B cell (primary cell): ENCODE results near the gene PHRF1. TPM values are rescaled to one million over a fixed set of nuclear protein-coding genes. Genes with fewer than 3 reads are reported as not detected.

Source experiments
- ATAC-seq: fragments of 200-7000 bp; cut with Tn5 transposase; one replicate; pipeline ENCODE4 v1.10.0; 2021; ENCODE audit warnings: low read depth, mild to moderate bottlenecking, moderate number of reproducible peaks, moderate library complexity
- CTCF ChIA-PET: fragments of 350-600 bp; sonication (Branson Sonifier 250); formaldehyde crosslinking; loops from one replicate; lab custom pipeline; 2021; ENCODE audit warnings: antibody characterized with exemption, inconsistent platforms; lab: Charles Lee
- POLR2A ChIA-PET: fragments of 350-600 bp; sonication (Branson Sonifier 250); formaldehyde crosslinking; loops from one replicate; lab custom pipeline; 2021; ENCODE audit warnings: antibody characterized with exemption; lab: Charles Lee
- DNase-seq: peaks from one replicate; pipeline ENCODE4 v3.0.0; 2013
- H2AFZ ChIP-seq: 2 replicates; pipeline ENCODE4 v1.6.1; 2012; ENCODE audit warnings: mild to moderate bottlenecking, low read depth, low read length; ENCODE audit not compliant: insufficient read depth, poor library complexity, severe bottlenecking
- H3K27ac ChIP-seq, 2 donors: 1 replicate in 1 of 2; 2 replicates in 1 of 2; pipeline ENCODE4 v1.5.1; 2012 to 2013; ENCODE audit warnings: low read length in 2 of 2, mild to moderate bottlenecking in 2 of 2, moderate library complexity in 1 of 2
- H3K27me3 ChIP-seq, 4 experiments: fragments of 200-600 bp in 1 of 4; sonication (generic) in 1 of 4; replicated peaks in 1 of 4; 1 replicate in 2 of 4; 2 replicates in 2 of 4; pipeline versions ENCODE4 v1.6.1 to v1.7.0; 2013 to 2016; ENCODE audit warnings: low read length in 3 of 4, mild to moderate bottlenecking in 2 of 4, mixed read lengths in 1 of 4, moderate library complexity in 1 of 4; ENCODE audit not compliant: insufficient read depth in 4 of 4, control insufficient read depth in 3 of 4; ENCODE audit errors: control extremely low read depth in 1 of 4
- H3K36me3 ChIP-seq, 2 experiments: replicated peaks in 1 of 2; 1 replicate in 1 of 2; 2 replicates in 1 of 2; pipeline versions ENCODE4 v1.6.1 to v1.7.1; 2013; ENCODE audit warnings: low read length in 1 of 2; ENCODE audit not compliant: insufficient read depth in 2 of 2, control insufficient read depth in 1 of 2; ENCODE audit errors: control extremely low read depth in 1 of 2, extremely low read depth in 1 of 2
- H3K4me1 ChIP-seq, 2 donors: fragments of 200-600 bp in 1 of 2; sonication (generic) in 1 of 2; 1 replicate in 1 of 2; 2 replicates in 1 of 2; pipeline versions ENCODE4 v1.5.1 to v1.6.1; 2013 to 2017; ENCODE audit warnings: low read length in 2 of 2; ENCODE audit not compliant: control insufficient read depth in 2 of 2, insufficient read depth in 2 of 2
- H3K4me2 ChIP-seq: replicated peaks from 2 replicates; pipeline ENCODE3; 2012; ENCODE audit warnings: mild to moderate bottlenecking, low read depth, low read length; ENCODE audit not compliant: poor library complexity, severe bottlenecking
- H3K4me3 ChIP-seq, 5 experiments: fragments of 200-600 bp in 1 of 5; sonication (generic) in 1 of 5; 1 replicate in 3 of 5; 2 replicates in 2 of 5; pipeline versions ENCODE4 v1.5.1 to v1.7.0; 2011 to 2016; ENCODE audit warnings: low read length in 4 of 5, mild to moderate bottlenecking in 4 of 5, low read depth in 2 of 5, control low read depth in 1 of 5, moderate library complexity in 1 of 5; ENCODE audit not compliant: insufficient read depth in 1 of 5; ENCODE audit errors: control extremely low read depth in 1 of 5, extremely low read depth in 1 of 5
- H3K79me2 ChIP-seq: fragments of 200-600 bp; sonication (generic); one replicate; pipeline ENCODE4 v1.6.0; 2016; ENCODE audit warnings: low read length; ENCODE audit not compliant: control insufficient read depth, insufficient read depth
- H3K9ac ChIP-seq: fragments of 200-600 bp; sonication (generic); 2 replicates; pipeline ENCODE4 v1.6.1; 2017; ENCODE audit warnings: mild to moderate bottlenecking, low read length, moderate library complexity
- H3K9me3 ChIP-seq, 3 donors: one replicate each; pipeline versions ENCODE4 v1.6.1 to v1.7.1; 2013; ENCODE audit warnings: low read length in 2 of 3; ENCODE audit not compliant: control insufficient read depth in 2 of 3, insufficient read depth in 1 of 3; ENCODE audit errors: control extremely low read depth in 1 of 3
- H4K20me1 ChIP-seq: 2 replicates; pipeline ENCODE4 v1.6.0; 2012; ENCODE audit warnings: mild to moderate bottlenecking, low read length; ENCODE audit not compliant: insufficient read depth, control insufficient read depth, poor library complexity, severe bottlenecking
- H3K27ac Mint-ChIP-seq: one replicate; pipeline ENCODE4 v1.8.0; 2021; ENCODE audit warnings: mixed read lengths
- H3K27me3 Mint-ChIP-seq: one replicate; pipeline ENCODE4 v1.8.0; 2021; ENCODE audit warnings: mixed read lengths
- H3K4me1 Mint-ChIP-seq: one replicate; pipeline ENCODE4 v1.8.0; 2021; ENCODE audit warnings: mixed read lengths
- H3K4me3 Mint-ChIP-seq: one replicate; pipeline ENCODE4 v1.8.0; 2021; ENCODE audit warnings: mixed read lengths
- H3K9me3 Mint-ChIP-seq: one replicate; pipeline ENCODE4 v1.8.0; 2022; ENCODE audit warnings: mixed read lengths; ENCODE audit not compliant: insufficient read depth
- CTCF ChIP-seq: fragments of 200-600 bp; IDR thresholded peaks from one replicate; pipeline ENCODE4 v1.8.0; 2022; ENCODE audit warnings: antibody characterized with exemption, mild to moderate bottlenecking
- EZH2 ChIP-seq: IDR thresholded peaks from 2 replicates; pipeline ENCODE4 v1.6.1; 2012; ENCODE audit warnings: borderline replicate concordance, low read depth, mild to moderate bottlenecking, moderate library complexity, low read length; ENCODE audit not compliant: insufficient read depth, poor library complexity, severe bottlenecking
- WGBS: methylation state at CpG from one replicate; pipeline ENCODE4 v1.1.5; 2013; ENCODE audit warnings: missing lambda C conversion rate; ENCODE audit not compliant: insufficient coverage; 5-methylcytosine and 5-hydroxymethylcytosine counted together
- intact Hi-C: fragments of 100-400 bp; cut with micrococcal nuclease; formaldehyde crosslinking; loops from one replicate; pipeline ENCODE4 v1.10.0; 2022
- polyA plus RNA-seq: library from polyadenylated mRNA; depleted of rRNA; stranded (reverse); fragments of >200 nt; gene quantifications from 2 replicates; pipeline ENCODE4 v1.2.3, GENCODE V29; 2012
- total RNA-seq, 2 donors: library from RNA; stranded (reverse); fragments of 120-200 nt in 1 of 2; gene quantifications; 1 replicate in 1 of 2; 2 replicates in 1 of 2; pipeline versions ENCODE4 v1.2.3 to v1.2.4, GENCODE V29; 2013 to 2022

The PHRF1 gene
- total and polyA plus RNA-seq, 2 donors (not counting 1 experiment from before 2014, with no cell fraction given), result 22.3 to 57.9 TPM

- WGBS, result 96% methylated on average over 13 of the region's 14 CpGs
- Histone ChIP-seq H3K36me3 (peaks cover 0 to 18% of the 10 kb centered on the region in 2 experiments), H4K20me1 (peaks cover 6% of the 10 kb centered on the region), H3K27ac (no peak overlapping the region), H3K4me1 (no peaks in the 10 kb centered on the region), H3K79me2 (peaks cover 10% of the 10 kb centered on the region), H3K9ac (no peak overlapping the region), H3K9me3 (no peaks in the 10 kb centered on the region), H3K4me3 (no peak overlapping the region), H3K4me2 (no peak overlapping the region), H3K27me3 (no peaks in the 10 kb centered on the region), H2AFZ (no peak overlapping the region)
- Mint-ChIP-seq H3K4me3 (no peak overlapping the region), H3K4me1 (peaks cover 3% of the 10 kb centered on the region), H3K9me3 (no peaks in the 10 kb centered on the region), H3K27ac (no peak overlapping the region), H3K27me3 (no peaks in the 10 kb centered on the region)
- TF ChIP-seq EZH2 (no peak), CTCF (no peak)
- CTCF ChIA-PET, result no interaction called here
- POLR2A ChIA-PET, result no interaction called here
- no peak for DNase-seq
- ATAC-seq, result no peak
- intact Hi-C loops, result no loop called here
Observed at GRCh38 chr11:656426-656825, 80.2 kb downstream of the PHRF1 start.

- ATAC-seq (no peak), DNase-seq (no peak)
- Histone ChIP-seq H2AFZ (no peak overlapping the region), H3K9me3 (no peaks in the 10 kb centered on the region), H3K27ac (no peak overlapping the region), H4K20me1 (peaks cover 7% of the 10 kb centered on the region), H3K27me3 (no peaks in the 10 kb centered on the region), H3K4me3 (no peak overlapping the region), H3K9ac (no peak overlapping the region), H3K36me3 (peaks cover 0 to 18% of the 10 kb centered on the region in 2 experiments), H3K4me1 (no peaks in the 10 kb centered on the region), H3K4me2 (no peak overlapping the region), H3K79me2 (peaks cover 13% of the 10 kb centered on the region)
- no peaks in the 10 kb centered on the region for H3K9me3 Mint-ChIP-seq
- TF ChIP-seq CTCF (no peak), EZH2 (no peak)
- ChIA-PET CTCF (no interaction called here), POLR2A (no interaction called here)
- 97% methylated on average over 6 of the region's 7 CpGs for WGBS
- H3K27me3 Mint-ChIP-seq, result no peaks in the 10 kb centered on the region
- intact Hi-C loops, result no loop called here
- H3K27ac Mint-ChIP-seq, result no peak overlapping the region
- H3K4me1 Mint-ChIP-seq, result peaks cover 3% of the 10 kb centered on the region
- H3K4me3 Mint-ChIP-seq, result no peak overlapping the region
Observed at GRCh38 chr11:656866-657265, 80.6 kb downstream of the PHRF1 start.
